NOMO-1 treated with DMSO at 0.1 percent for 48 hours (cell line): Measurements from ENCODE around the gene ALOX5.
"Not testable (repeated sequence)": the region's sequence is repeated elsewhere in the genome, so short reads cannot be mapped to it uniquely, and the experiment has no call there.

Source experiments
- DNase-seq: peaks from one replicate; lab custom pipeline; 2025; ENCODE audit not compliant: unreplicated experiment; lab: John Stamatoyannopoulos, UW

The ALOX5 gene

GRCh38 chr10:45373576-45374349 is at the start of gene ALOX5:
Gene ALOX5, plus strand, starts transcription at chr10:45374216. Its CDS starts 64 bp downstream, at chr10:45374280.
- DNase-seq: peak; percentile 22

- no peak for DNase-seq
These were observed 48.9 kb upstream of the ALOX5 start for GRCh38 chr10:45325116-45325515.

GRCh38 chr10:45326864-45327263 is 47.2 kb upstream of the ALOX5 start:
- not testable (repeated sequence) for DNase-seq

- not testable (repeated sequence) for DNase-seq
These were observed 42.2 kb upstream of the ALOX5 start for GRCh38 chr10:45331824-45332223.

- DNase-seq: no peak
These were observed 34.1 kb upstream of the ALOX5 start for GRCh38 chr10:45339894-45340293.

GRCh38 chr10:45340420-45340819 is 33.6 kb upstream of the ALOX5 start:
- not testable (repeated sequence) for DNase-seq

- not testable (repeated sequence) for DNase-seq
These were observed 27.2 kb upstream of the ALOX5 start for GRCh38 chr10:45346652-45347335.

GRCh38 chr10:45347464-45347863 is 26.6 kb upstream of the ALOX5 start:
- DNase-seq: not testable (repeated sequence)

GRCh38 chr10:45348196-45348765 is 25.7 kb upstream of the ALOX5 start:
- not testable (repeated sequence) for DNase-seq

GRCh38 chr10:45353186-45353585 is 20.8 kb upstream of the ALOX5 start:
- peak; percentile 28 for DNase-seq

- DNase-seq: peak; percentile 71
These were observed 19.8 kb upstream of the ALOX5 start for GRCh38 chr10:45354261-45354660.

GRCh38 chr10:45355494-45355893 is 18.5 kb upstream of the ALOX5 start:
- no peak for DNase-seq

GRCh38 chr10:45358961-45359360 is 15.1 kb upstream of the ALOX5 start:
- not testable (repeated sequence) for DNase-seq

- DNase-seq: not testable (repeated sequence)
These were observed 11.8 kb upstream of the ALOX5 start for GRCh38 chr10:45361983-45362799.

- DNase-seq: not testable (repeated sequence)
These were observed 6.4 kb upstream of the ALOX5 start for GRCh38 chr10:45367643-45368042.

GRCh38 chr10:45368181-45368580 is 5.8 kb upstream of the ALOX5 start:
- DNase-seq: no peak

- DNase-seq: peak; percentile 11
These were observed 3.6 kb upstream of the ALOX5 start for GRCh38 chr10:45370202-45370955.

- peak; percentile 17 for DNase-seq
These were observed 2.5 kb upstream of the ALOX5 start for GRCh38 chr10:45371560-45371959.

- no peak for DNase-seq
These were observed 1.6 kb upstream of the ALOX5 start for GRCh38 chr10:45372251-45372951.
